Peyer's patch (tissue), 4 donors: ENCODE measurements around the gene SGSM2. TPM values are rescaled to one million over a fixed set of nuclear protein-coding genes. Genes with fewer than 3 reads are reported as not detected.

Source experiments
- DNase-seq, 3 donors: peaks; one replicate each; pipeline ENCODE4 v3.0.0-alpha.2; 2017 to 2019
- H3K27ac ChIP-seq, 4 donors: fragments of 200-600 bp; sonication (generic); one replicate each; pipeline ENCODE4 v1.5.1; 2016 to 2019
- H3K27me3 ChIP-seq, 2 donors: fragments of 200-600 bp; sonication (generic); one replicate each; pipeline ENCODE4 v1.5.1; 2019
- H3K36me3 ChIP-seq, 3 donors: fragments of 200-600 bp; sonication (generic); one replicate each; pipeline ENCODE4 v1.5.1; 2016 to 2019
- H3K4me1 ChIP-seq, 4 donors: fragments of 200-600 bp; sonication (generic); one replicate each; pipeline ENCODE4 v1.5.1; 2016 to 2019
- H3K4me3 ChIP-seq, 4 donors: fragments of 200-600 bp; sonication (generic); 1 replicate in 3 of 4; 2 replicates in 1 of 4; pipeline ENCODE4 v1.5.1; 2016 to 2019; ENCODE audit warnings: mild to moderate bottlenecking in 1 of 4
- H3K9me3 ChIP-seq, 4 donors: fragments of 200-600 bp; sonication (generic); one replicate each; pipeline ENCODE4 v1.5.1; 2016 to 2019; ENCODE audit warnings: mild to moderate bottlenecking in 1 of 4
- POLR2A ChIP-seq, 2 donors: fragments of 450-650 bp; IDR thresholded peaks; one replicate each; pipeline ENCODE4 v1.5.1; 2017; ENCODE audit warnings: antibody characterized with exemption in 2 of 2, mild to moderate bottlenecking in 2 of 2, moderate library complexity in 2 of 2
- total RNA-seq, 4 donors: library from RNA; depleted of rRNA; stranded (reverse); fragments of >200 nt; gene quantifications; one replicate each; pipeline ENCODE4 v1.1.0, GENCODE V29; 2016
- TF ChIP-seq, protein P1 (sequence below), 6 experiments: fragments of 450-650 bp in 4 of 6; fragments of 200-600 bp in 2 of 6; sonication (generic) in 1 of 6; IDR thresholded peaks; one replicate each; pipeline ENCODE4 v1.5.1; 2017 to 2019; ENCODE audit warnings: antibody characterized with exemption in 6 of 6, mild to moderate bottlenecking in 3 of 6, moderate library complexity in 1 of 6

The SGSM2 gene
- total RNA-seq, 4 donors from 2014 or later: 48.5 to 151 (median 113) TPM

DNA sequence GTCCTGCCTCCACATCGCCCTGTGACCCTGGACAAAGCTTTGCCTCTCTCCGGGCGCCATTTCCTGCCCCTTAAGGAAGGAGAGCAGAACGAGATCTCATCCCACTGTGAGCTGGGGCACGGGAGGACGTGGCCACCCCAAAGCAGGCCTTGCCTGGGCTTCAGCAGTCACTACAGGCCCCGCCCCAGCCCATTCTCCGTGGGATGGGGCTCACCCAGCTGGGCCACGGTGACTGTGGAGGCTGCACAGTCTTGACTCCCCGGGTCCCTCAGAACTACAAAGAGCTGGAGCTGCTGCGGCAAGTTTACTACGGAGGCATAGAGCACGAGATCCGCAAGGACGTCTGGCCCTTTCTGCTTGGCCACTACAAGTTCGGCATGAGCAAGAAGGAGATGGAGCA is 35.4 kb downstream of the SGSM2 start:
- Histone ChIP-seq H3K9me3 (no peaks in the 10 kb centered on the region), H3K4me3 (no peak overlapping the region), H3K27ac (no peak overlapping the region), H3K36me3 (peaks cover 0 to 59% (median 0%) of the 10 kb centered on the region in 3 donors), H3K4me1 (no peaks in the 10 kb centered on the region), H3K27me3 (no peaks in the 10 kb centered on the region)
- TF ChIP-seq, protein P1, sequence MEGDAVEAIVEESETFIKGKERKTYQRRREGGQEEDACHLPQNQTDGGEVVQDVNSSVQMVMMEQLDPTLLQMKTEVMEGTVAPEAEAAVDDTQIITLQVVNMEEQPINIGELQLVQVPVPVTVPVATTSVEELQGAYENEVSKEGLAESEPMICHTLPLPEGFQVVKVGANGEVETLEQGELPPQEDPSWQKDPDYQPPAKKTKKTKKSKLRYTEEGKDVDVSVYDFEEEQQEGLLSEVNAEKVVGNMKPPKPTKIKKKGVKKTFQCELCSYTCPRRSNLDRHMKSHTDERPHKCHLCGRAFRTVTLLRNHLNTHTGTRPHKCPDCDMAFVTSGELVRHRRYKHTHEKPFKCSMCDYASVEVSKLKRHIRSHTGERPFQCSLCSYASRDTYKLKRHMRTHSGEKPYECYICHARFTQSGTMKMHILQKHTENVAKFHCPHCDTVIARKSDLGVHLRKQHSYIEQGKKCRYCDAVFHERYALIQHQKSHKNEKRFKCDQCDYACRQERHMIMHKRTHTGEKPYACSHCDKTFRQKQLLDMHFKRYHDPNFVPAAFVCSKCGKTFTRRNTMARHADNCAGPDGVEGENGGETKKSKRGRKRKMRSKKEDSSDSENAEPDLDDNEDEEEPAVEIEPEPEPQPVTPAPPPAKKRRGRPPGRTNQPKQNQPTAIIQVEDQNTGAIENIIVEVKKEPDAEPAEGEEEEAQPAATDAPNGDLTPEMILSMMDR (IDR thresholded peaks at IDR 0.05): no peak
- no peak for TF ChIP-seq POLR2A (IDR thresholded peaks at IDR 0.05)
- DNase-seq: no peak

DNA sequence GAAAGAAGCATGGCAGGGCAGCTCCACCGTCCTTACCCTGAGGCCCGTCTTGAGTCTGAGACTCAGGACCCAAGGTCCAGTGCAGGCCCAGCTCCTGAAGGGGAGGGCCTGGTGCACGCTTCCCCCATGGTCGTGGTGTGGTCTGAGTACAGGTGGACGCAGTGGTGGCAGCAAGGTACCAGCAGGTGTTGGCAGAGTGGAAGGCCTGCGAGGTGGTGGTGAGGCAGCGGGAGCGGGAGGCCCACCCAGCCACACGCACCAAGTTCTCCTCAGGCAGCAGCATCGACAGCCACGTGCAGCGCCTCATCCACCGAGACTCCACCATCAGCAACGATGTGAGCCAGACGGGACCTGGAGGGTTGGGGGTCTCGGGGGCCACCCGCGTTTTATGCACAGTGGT is 35.9 kb downstream of the SGSM2 start:
- DNase-seq: no peak
- TF ChIP-seq, protein P1 (IDR thresholded peaks at IDR 0.05): no peak
- TF ChIP-seq POLR2A (IDR thresholded peaks at IDR 0.05): no peak
- Histone ChIP-seq H3K27ac (no peak overlapping the region), H3K36me3 (peaks cover 0 to 64% (median 0%) of the 10 kb centered on the region in 3 donors), H3K27me3 (no peaks in the 10 kb centered on the region), H3K9me3 (no peaks in the 10 kb centered on the region), H3K4me1 (no peaks in the 10 kb centered on the region), H3K4me3 (no peak overlapping the region)

DNA sequence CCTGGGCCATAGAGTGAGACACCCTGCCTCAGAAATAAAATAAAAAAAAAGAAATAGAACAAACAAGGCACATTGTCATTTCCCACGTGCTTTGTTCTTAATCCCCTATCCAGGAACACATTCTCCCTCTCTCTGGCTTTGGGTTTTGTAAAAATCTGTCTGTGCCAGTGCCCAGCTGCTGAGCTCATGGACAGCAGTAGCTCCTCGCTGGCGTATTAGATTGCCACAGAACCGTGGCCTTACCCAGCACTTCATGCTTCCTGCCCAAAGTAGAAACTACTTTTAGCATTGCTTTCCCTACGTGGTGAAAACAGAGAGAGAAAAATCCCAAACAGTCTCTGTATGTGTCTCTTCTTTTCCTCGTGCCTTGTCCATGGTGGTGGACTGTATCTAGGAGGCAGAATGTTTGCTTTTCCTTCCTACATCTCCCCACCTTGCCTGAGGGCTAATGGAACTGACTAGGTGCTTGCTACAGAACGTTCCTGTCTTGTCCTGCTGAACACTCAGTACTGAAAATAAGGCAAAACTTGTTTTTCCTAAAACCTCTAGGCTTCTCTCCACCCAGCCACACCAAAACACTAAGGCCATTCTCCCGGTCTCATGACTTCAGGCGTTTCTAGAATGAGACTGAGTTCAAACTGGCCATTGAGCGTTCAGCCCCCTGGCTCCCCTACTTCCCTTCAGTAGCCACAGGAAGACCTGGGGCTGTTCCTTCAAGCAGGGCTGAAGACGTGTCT is 37.4 kb downstream of the SGSM2 start:
- Histone ChIP-seq H3K27ac (no peak overlapping the region), H3K4me1 (no peaks in the 10 kb centered on the region), H3K27me3 (no peaks in the 10 kb centered on the region), H3K9me3 (no peaks in the 10 kb centered on the region), H3K36me3 (peaks cover 0 to 76% (median 0%) of the 10 kb centered on the region in 3 donors), H3K4me3 (no peak overlapping the region)
- no peak for TF ChIP-seq POLR2A (IDR thresholded peaks at IDR 0.05)
- TF ChIP-seq, protein P1 (IDR thresholded peaks at IDR 0.05): no peak
- no peak for DNase-seq

DNA sequence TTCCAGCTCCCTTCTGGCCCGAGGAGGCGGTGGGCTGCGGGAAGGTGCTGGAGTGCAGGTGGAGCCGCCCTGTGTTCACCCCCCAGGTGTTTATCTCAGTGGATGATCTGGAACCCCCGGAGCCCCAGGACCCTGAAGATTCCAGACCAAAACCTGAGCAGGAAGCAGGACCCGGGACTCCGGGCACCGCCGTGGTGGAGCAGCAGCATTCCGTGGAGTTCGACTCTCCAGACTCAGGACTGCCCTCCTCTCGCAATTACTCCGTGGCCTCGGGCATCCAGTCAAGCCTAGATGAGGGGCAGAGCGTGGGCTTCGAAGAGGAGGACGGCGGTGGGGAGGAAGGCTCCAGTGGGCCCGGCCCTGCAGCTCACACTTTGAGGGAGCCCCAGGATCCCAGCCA is 38.1 kb downstream of the SGSM2 start:
- H3K36me3 ChIP-seq: peaks cover 0 to 83% (median 0%) of the 10 kb centered on the region in 3 donors
- H3K27ac ChIP-seq: no peak overlapping the region
- H3K4me1 ChIP-seq: no peaks in the 10 kb centered on the region
- H3K4me3 ChIP-seq: no peak overlapping the region
- no peak for TF ChIP-seq POLR2A (IDR thresholded peaks at IDR 0.05)
- TF ChIP-seq, protein P1 (IDR thresholded peaks at IDR 0.05): no peak
- DNase-seq: no peak
- no peaks in the 10 kb centered on the region for H3K27me3 ChIP-seq
- no peaks in the 10 kb centered on the region for H3K9me3 ChIP-seq

DNA sequence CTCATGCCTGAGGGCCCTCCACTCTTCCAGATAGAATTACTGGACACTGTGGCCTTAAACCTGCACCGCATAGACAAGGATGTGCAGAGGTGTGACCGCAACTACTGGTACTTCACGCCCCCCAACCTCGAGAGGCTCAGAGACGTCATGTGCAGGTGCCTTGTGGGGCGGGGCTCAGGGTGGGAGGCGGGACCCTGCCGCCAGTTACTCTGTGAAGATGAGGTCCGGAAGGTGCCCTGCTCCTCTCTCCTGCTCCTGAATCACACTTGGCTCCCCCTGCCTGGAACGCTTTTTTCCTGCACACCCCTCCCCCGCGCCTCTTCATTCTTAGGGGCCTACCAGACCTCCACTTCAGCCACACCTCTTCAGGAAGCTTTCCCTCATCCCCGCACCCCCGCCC is 38.8 kb downstream of the SGSM2 start:
- Histone ChIP-seq H3K27me3 (no peaks in the 10 kb centered on the region), H3K4me1 (no peaks in the 10 kb centered on the region), H3K9me3 (no peaks in the 10 kb centered on the region), H3K36me3 (peaks cover 0 to 89% (median 0%) of the 10 kb centered on the region in 3 donors), H3K27ac (no peak overlapping the region), H3K4me3 (no peak overlapping the region)
- no peak for DNase-seq
- TF ChIP-seq, protein P1 (IDR thresholded peaks at IDR 0.05): no peak
- no peak for TF ChIP-seq POLR2A (IDR thresholded peaks at IDR 0.05)
